GM06990 (cell line): ENCODE results near the gene ZNF746.
"Not testable (repeated sequence)": the region's sequence is repeated elsewhere in the genome, so short reads cannot be mapped to it uniquely, and the experiment has no call there.

Experiments
- DNase-seq: peaks from one replicate; pipeline ENCODE4 v3.0.0-alpha.2; 2011; ENCODE audit not compliant: insufficient read length; ENCODE audit errors: extremely low read depth
- H3K27me3 ChIP-seq: replicated peaks from 2 replicates; pipeline ENCODE4 v1.6.0; 2011; ENCODE audit warnings: low read length; ENCODE audit not compliant: control insufficient read depth, insufficient read depth
- H3K36me3 ChIP-seq: 2 replicates; pipeline ENCODE4 v1.5.1; 2011; ENCODE audit warnings: low read length; ENCODE audit not compliant: control insufficient read depth, insufficient read depth
- H3K4me3 ChIP-seq: replicated peaks from 2 replicates; pipeline ENCODE4 v1.5.1; 2011; ENCODE audit warnings: low read depth, mild to moderate bottlenecking, control low read depth, low read length
- CTCF ChIP-seq: IDR thresholded peaks from 2 replicates; pipeline ENCODE4 v1.5.1; 2011; ENCODE audit warnings: low read length, control low read depth, mild to moderate bottlenecking, inconsistent platforms; ENCODE audit not compliant: insufficient read depth, poor library complexity, severe bottlenecking

ZNF746 gene

GRCh38 chr7:149496642-149497391 lies 792 bp downstream of the ZNF746 start:
- Histone ChIP-seq H3K27me3 (no peaks in the 10 kb centered on the region), H3K36me3 (peaks cover 6% of the 10 kb centered on the region), H3K4me3 (peak overlapping the region; percentile 80)
- peak; percentile 55 for DNase-seq
- no peak for TF ChIP-seq CTCF

- Histone ChIP-seq H3K4me3 (peak overlapping the region; percentile 80), H3K36me3 (peaks cover 10% of the 10 kb centered on the region), H3K27me3 (no peaks in the 10 kb centered on the region)
- no peak for DNase-seq
- no peak for TF ChIP-seq CTCF
Measured at GRCh38 chr7:149495785-149496641, 1.6 kb downstream of the ZNF746 start.

GRCh38 chr7:149494738-149495368 lies 2.8 kb downstream of the ZNF746 start:
- Histone ChIP-seq H3K36me3 (peaks cover 20% of the 10 kb centered on the region), H3K27me3 (no peaks in the 10 kb centered on the region), H3K4me3 (no peak overlapping the region)
- DNase-seq: no peak
- no peak for TF ChIP-seq CTCF

- H3K36me3 ChIP-seq: peaks cover 21% of the 10 kb centered on the region
- DNase-seq, H3K27me3 ChIP-seq, H3K4me3 ChIP-seq: not testable (repeated sequence)
Measured at GRCh38 chr7:149493975-149494374, 3.6 kb downstream of the ZNF746 start.

GRCh38 chr7:149493366-149493765 lies 4.2 kb downstream of the ZNF746 start:
- TF ChIP-seq CTCF: no peak
- no peak for DNase-seq
- Histone ChIP-seq H3K27me3 (no peaks in the 10 kb centered on the region), H3K36me3 (peaks cover 23% of the 10 kb centered on the region), H3K4me3 (no peak overlapping the region)
